GM04503 (cell line): ENCODE data around the gene NISCH.

Source experiments
- DNase-seq: peaks from one replicate; pipeline ENCODE4 v3.0.0-alpha.2; 2012; ENCODE audit warnings: low read depth

Gene NISCH

GRCh38 chr3:52490939-52491526 lies 35.6 kb downstream of the NISCH start:
- no peak for DNase-seq

GRCh38 chr3:52492059-52492458 lies 36.7 kb downstream of the NISCH start:
- DNase-seq, result no peak

- no peak for DNase-seq
Observed at GRCh38 chr3:52493232-52494017, 38.0 kb downstream of the NISCH start.

GRCh38 chr3:52494445-52494844 lies 39.0 kb downstream of the NISCH start:
- no peak for DNase-seq

- no peak for DNase-seq
Observed at GRCh38 chr3:52494886-52495495, 39.6 kb downstream of the NISCH start, which contains the start of gene STAB1. Gene STAB1, plus strand, starts transcription at chr3:52495338. Its CDS starts 76 bp downstream, at chr3:52495414.

- DNase-seq, result peak; percentile 26
Observed at GRCh38 chr3:52495777-52496602, 40.6 kb downstream of the NISCH start.

- peak; percentile 34 for DNase-seq
Observed at GRCh38 chr3:52498137-52499054, 43.0 kb downstream of the NISCH start.

GRCh38 chr3:52501046-52501445 lies 45.6 kb downstream of the NISCH start:
- no peak for DNase-seq

- no peak for DNase-seq
Observed at GRCh38 chr3:52502001-52502400, 46.6 kb downstream of the NISCH start.

GRCh38 chr3:52502808-52503350 lies 47.5 kb downstream of the NISCH start:
- DNase-seq, result no peak

- no peak for DNase-seq
Observed at GRCh38 chr3:52503788-52504424, 48.5 kb downstream of the NISCH start.

- DNase-seq, result no peak
Observed at GRCh38 chr3:52504977-52505376, 49.6 kb downstream of the NISCH start.

GRCh38 chr3:52506266-52506966 lies 51.0 kb downstream of the NISCH start:
- DNase-seq, result no peak

- peak; percentile 20 for DNase-seq
Observed at GRCh38 chr3:52507359-52507758, 52.0 kb downstream of the NISCH start.

GRCh38 chr3:52509753-52510328 lies 54.4 kb downstream of the NISCH start:
- DNase-seq, result no peak

GRCh38 chr3:52511509-52511908 lies 56.1 kb downstream of the NISCH start:
- DNase-seq, result no peak

GRCh38 chr3:52512105-52512504 lies 56.7 kb downstream of the NISCH start:
- DNase-seq, result no peak

GRCh38 chr3:52512727-52513126 lies 57.3 kb downstream of the NISCH start:
- DNase-seq, result no peak

GRCh38 chr3:52513281-52513680 lies 57.9 kb downstream of the NISCH start:
- DNase-seq, result no peak
